ENCODE measurements around the gene SDCCAG8.

Gene SDCCAG8

GRCh38 chr1:243455760-243456651, 200.2 kb downstream of the SDCCAG8 start:
- DNase-seq (ENCODE audit: low spot score) = no peak

GRCh38 chr1:243457363-243457982, 201.6 kb downstream of the SDCCAG8 start:
- DNase-seq (ENCODE audit: low spot score) = no peak

DNA sequence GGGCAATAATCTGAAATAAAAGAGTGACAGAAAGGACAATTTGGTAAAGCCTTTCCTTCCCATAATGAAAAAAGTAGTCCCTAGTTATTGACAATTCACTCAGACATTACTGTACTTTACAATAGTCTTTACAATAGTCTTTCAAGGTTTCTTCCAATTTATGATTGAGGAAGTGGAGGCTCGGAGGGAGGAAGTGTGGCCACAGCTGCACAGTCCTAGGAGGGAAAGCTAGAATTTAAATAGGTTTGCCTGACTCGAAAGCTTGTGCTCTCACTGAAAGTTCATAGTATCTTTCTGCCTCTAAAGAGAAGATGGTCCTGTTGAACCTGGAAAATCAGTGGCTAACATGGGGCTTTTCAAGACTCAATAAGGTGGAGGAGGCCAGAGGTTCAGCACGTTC, 203.2 kb downstream of the SDCCAG8 start:
- DNase-seq (ENCODE audit: low spot score) = no peak

- no peak for DNase-seq (ENCODE audit: low spot score)
Measured at GRCh38 chr1:243461700-243462099, 205.9 kb downstream of the SDCCAG8 start.

GRCh38 chr1:243462929-243463697, 207.3 kb downstream of the SDCCAG8 start:
- no peak for DNase-seq (ENCODE audit: low spot score)

DNA sequence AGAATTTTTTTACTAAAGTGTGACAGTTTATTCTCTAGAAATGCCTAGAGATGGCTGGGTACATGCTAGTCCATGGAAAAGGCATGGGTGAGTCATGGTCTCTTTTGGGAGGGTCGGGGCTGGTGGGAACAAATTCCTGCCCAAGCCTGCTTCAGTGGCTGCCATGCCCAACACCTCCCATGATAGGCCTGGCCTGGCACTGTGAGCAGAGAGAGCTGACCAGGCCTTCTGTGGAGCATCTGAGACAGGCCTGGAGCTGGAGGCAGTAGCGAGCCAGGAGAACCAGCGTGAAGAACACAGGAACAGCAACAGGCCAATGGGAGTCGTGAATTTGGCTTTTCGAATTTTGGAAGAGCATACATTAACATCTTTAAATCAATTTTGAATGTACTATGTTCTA, 209.2 kb downstream of the SDCCAG8 start:
- DNase-seq (ENCODE audit: low spot score) = no peak

GRCh38 chr1:243465738-243466137, 209.9 kb downstream of the SDCCAG8 start:
- no peak for DNase-seq (ENCODE audit: low spot score)

GRCh38 chr1:243469497-243469896, 213.7 kb downstream of the SDCCAG8 start:
- no peak for DNase-seq (ENCODE audit: low spot score)

DNA sequence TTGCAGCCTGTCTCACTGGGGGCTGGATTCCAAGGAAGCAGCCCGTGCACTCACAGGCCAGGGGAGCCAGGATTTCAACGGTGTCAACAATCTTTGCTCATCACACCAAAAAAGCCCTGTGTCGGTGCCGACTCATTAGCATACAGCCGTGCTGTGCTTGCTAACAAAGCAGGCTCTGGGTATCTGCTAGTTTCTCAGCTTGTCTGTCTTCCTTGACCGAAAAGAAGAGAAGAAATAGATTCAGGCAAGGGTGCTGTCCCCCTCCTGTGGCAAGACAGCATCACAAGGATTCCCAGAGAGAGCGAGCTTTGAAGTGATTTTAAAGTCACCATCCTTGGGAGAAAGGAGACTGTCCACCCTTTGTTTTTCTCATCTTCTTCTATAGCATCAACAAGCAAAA, 214.7 kb downstream of the SDCCAG8 start:
- peak; percentile 54 for DNase-seq (ENCODE audit: low spot score)

DNA sequence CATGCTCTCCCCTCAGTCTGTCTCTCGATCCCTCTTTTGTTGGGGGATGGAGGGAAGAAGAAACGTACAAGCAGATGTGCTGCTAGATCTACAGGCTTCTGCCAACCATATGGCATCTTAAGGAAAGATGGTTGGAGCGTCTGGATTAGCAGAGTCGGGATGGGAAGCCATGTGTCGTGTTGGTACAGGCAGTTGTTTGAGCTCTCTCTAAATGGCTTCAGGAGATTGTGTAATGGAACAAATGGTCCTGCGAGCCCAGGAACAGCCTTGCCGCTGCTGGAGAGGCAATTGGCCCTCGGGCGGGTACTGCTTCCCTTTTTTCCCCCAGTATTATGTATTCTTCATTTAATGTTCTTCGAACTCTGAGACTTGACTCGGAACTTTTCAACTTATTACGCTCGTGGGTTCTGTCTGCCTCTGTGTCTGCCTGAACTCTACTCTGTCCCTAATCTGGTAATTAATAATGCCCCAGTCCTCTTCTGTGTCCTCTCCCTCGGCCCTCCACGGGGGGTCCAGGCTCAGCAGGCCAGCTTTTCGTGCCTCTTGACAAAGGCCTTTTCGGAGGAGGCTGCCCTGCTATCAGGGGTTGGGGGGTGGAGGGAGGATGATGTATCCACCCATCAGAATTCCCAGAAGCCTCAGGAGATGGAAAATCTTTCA, 215.3 kb downstream of the SDCCAG8 start:
- peak; percentile 55 for DNase-seq (ENCODE audit: low spot score)

DNA sequence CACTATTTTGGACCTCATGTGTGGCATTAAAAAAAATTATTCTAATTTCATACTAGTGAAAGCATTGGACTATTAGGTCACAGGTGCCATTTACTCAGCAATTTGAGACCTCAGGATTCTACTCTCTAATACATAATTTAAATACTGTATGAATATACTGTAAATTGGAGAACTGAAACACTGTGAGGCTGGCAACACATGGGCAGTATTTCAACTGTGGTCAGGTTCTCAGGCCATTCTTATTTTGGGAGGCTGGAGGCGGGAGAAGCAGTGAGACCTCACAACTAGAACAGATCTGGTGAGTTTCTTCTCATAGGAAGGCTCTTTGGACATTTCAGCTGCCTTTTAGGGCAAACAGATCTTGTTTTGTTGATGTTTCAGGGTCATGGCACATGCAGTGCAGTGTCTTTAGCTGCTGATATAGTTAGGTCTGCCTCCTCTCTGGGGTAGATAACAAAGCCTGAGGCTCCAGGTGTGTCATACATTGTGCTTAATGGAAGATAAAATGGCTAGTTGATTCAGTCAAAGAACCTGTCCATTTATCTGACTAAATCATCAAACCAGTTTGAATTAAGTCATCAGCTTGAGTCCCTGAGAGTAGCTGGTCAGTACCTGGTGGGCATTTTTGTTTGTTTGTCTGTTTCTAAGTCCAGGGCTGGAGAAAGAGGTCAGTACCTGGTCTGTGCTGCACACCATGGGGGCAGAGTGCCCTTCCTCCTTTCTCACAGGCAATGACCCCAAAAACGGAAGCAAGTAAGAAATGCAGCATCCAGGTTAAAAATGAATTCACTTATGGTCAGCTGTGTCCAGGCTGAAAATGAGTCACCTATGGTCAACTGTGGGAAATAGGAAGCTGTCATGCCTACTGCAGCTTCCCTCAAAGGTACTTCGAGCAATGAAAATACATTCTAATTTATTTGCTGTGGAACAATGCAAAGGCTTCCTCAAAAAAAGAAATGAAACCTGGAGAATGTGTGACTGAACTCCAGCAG, 216.2 kb downstream of the SDCCAG8 start:
- no peak for DNase-seq (ENCODE audit: low spot score)

- DNase-seq (ENCODE audit: low spot score) = no peak
Measured at GRCh38 chr1:243473227-243474135, 217.6 kb downstream of the SDCCAG8 start.

DNA sequence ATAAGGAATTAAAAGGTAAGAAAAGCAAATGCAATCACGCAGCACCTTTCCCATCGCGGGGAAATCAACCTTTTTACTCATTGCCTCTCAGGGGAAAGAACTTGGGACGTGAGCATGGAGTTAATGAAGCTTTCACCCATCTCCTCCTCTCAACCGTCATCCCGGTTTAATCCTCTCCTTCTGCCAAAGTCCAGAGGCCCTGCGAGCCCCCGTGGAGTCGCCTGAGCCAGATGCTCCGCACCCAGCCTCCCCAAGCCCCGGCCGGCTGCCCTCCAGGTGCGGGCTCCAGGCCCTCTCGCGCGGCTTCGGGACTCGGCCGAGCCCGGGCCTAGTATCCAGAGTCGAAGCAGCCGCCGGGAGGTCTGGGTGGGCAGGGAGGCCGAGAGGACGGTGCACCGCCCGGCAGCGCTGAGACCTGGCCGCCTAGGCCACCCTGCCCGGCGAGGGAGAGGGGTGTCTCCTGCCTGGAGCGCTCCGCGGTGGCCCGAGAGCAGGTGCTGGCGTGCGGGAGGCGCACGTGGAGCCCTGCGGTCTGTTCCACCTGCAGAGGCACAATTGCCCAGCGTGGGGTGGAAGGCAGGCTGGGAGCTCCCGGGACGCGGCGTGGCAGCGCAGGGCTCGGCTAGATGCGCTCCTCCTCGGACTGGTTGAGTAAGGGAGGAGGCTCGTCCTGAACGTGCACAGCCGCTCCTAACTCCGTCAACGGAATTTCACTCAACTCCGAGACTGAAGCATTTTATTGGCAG, 218.5 kb downstream of the SDCCAG8 start:
- no peak for DNase-seq (ENCODE audit: low spot score)

GRCh38 chr1:243474906-243475305, 219.1 kb downstream of the SDCCAG8 start:
- no peak for DNase-seq (ENCODE audit: low spot score)

GRCh38 chr1:243475966-243476365, 220.1 kb downstream of the SDCCAG8 start:
- DNase-seq (ENCODE audit: low spot score) = peak; percentile 81

DNA sequence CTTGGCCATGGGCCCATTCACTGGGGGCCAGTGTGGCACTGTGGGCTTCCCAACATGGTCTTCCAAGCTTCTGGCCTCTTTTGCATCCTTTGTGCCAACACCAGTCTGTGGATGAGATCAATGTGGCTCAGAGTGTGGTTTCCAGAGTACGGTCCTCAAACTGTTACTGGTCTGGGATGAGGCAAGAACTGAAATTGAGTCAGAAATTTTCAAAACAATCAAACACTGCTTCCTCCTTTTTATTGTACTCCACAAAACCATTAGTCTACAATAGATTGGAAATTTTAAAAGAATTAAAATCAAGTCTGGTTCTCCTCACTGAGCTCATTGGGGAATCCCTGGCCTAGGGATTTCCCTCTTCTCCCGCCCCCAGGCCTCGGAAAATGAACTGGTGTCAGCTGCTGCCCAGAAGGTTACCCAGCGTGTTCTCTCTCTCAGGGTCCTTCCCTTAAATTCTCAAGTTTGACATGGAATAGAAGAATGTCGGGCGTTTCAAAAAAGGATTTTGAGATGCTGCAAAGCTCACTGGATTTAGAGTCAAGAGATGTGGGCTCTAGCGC, 222.0 kb downstream of the SDCCAG8 start:
- no peak for DNase-seq (ENCODE audit: low spot score)

DNA sequence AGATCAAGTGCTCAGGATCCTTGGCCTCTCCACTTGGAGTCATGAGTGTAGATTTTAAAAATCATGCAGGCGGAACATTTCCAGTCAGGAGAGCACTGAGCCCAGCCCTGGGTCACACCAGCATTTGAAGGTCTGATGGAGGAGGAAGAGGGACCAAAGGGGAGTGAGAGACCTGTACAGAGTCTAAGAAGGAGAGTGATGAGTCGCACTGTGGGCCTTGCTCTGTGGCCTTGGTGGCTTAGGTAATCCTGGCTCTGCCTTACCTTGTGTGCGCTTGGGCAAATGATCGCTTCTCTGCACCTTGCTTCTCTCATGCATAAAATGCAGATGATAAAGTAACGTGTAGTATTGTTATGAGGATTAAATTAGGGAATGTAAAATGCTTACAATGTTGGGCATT, 225.3 kb downstream of the SDCCAG8 start:
- no peak for DNase-seq (ENCODE audit: low spot score)

- no peak for DNase-seq (ENCODE audit: low spot score)
Measured at GRCh38 chr1:243482141-243483022, 226.5 kb downstream of the SDCCAG8 start.

Data from globus pallidus (tissue), 1 donor.